ENCODE measurements around the gene STARD8. TPM values are rescaled to one million over a fixed set of nuclear protein-coding genes. Genes with fewer than 3 reads are reported as not detected.

Gene STARD8
- total RNA-seq, 1 experiment from 2014 or later, result not detected

DNA sequence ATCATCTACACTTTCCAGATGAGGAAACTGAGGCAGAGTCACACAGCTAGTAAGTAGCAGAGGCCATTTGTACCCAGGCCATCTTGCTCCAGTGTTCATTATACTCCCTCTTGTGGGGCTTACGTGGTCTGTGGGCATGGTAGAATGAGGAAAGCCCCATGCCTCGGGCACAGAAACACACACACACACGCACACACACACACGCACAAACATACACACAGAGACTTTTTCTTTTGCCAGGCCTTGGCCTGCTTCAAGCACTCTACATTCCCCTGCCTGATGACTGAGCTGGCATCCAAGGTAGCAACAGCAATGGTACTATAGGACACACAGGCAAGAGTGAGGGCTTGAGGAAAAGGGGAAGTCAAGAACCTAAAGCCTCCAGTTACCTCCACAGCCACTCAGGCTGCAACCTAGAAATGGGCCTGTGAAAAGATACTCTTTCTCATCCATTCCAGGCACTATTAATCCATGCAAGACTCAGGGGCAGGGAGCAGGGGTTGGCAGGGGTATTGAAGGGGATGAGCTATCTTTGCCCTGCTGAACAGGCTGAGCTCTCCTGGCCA is 43.6 kb downstream of the STARD8 start:
- no peak for DNase-seq
- TF ChIP-seq, protein P1, sequence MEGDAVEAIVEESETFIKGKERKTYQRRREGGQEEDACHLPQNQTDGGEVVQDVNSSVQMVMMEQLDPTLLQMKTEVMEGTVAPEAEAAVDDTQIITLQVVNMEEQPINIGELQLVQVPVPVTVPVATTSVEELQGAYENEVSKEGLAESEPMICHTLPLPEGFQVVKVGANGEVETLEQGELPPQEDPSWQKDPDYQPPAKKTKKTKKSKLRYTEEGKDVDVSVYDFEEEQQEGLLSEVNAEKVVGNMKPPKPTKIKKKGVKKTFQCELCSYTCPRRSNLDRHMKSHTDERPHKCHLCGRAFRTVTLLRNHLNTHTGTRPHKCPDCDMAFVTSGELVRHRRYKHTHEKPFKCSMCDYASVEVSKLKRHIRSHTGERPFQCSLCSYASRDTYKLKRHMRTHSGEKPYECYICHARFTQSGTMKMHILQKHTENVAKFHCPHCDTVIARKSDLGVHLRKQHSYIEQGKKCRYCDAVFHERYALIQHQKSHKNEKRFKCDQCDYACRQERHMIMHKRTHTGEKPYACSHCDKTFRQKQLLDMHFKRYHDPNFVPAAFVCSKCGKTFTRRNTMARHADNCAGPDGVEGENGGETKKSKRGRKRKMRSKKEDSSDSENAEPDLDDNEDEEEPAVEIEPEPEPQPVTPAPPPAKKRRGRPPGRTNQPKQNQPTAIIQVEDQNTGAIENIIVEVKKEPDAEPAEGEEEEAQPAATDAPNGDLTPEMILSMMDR (IDR thresholded peaks at IDR 0.05; ENCODE audit: insufficient read depth in 1 of 2, low read depth in 1 of 2, low read length in 1 of 2, severe bottlenecking in 1 of 2, unreplicated experiment in 1 of 2), result no peak
- intact Hi-C loops (cut with micrococcal nuclease; ENCODE audit: unreplicated experiment), result no loop called here
- Histone ChIP-seq H3K4me3 (ENCODE audit: low read depth, low read length) (no peak overlapping the region), H3K36me3 (ENCODE audit: control insufficient read depth, insufficient read depth, low read length) (no peaks in the 10 kb centered on the region), H3K9me3 (no peaks in the 10 kb centered on the region), H3K4me1 (no peaks in the 10 kb centered on the region), H3K27me3 (replicated peaks; ENCODE audit: control insufficient read depth, insufficient read depth, low read length) (no peaks in the 10 kb centered on the region)
- Mint-ChIP-seq H3K27ac (ENCODE audit: unreplicated experiment) (no peak overlapping the region), H3K4me3 (ENCODE audit: unreplicated experiment) (no peak overlapping the region), H3K9me3 (ENCODE audit: unreplicated experiment) (no peaks in the 10 kb centered on the region), H3K36me3 (ENCODE audit: insufficient read depth, unreplicated experiment) (no peaks in the 10 kb centered on the region), H3K4me1 (ENCODE audit: low read depth, unreplicated experiment) (no peaks in the 10 kb centered on the region), H3K27me3 (ENCODE audit: insufficient read depth, unreplicated experiment) (no peaks in the 10 kb centered on the region)
- CTCF ChIA-PET, result interaction anchor here (0.6 kb wide), 1 partner anchor 9 kb away, joined by 3 read pairs; no protein-coding TSS in a partner anchor
- POLR2A ChIA-PET, result no interaction called here
- no TSS peak for BruUV-seq (replicated peaks)

- Mint-ChIP-seq H3K4me3 (ENCODE audit: unreplicated experiment) (no peak overlapping the region), H3K27me3 (ENCODE audit: insufficient read depth, unreplicated experiment) (no peaks in the 10 kb centered on the region), H3K9me3 (ENCODE audit: unreplicated experiment) (no peaks in the 10 kb centered on the region), H3K27ac (ENCODE audit: unreplicated experiment) (no peak overlapping the region), H3K36me3 (ENCODE audit: insufficient read depth, unreplicated experiment) (no peaks in the 10 kb centered on the region), H3K4me1 (ENCODE audit: low read depth, unreplicated experiment) (no peaks in the 10 kb centered on the region)
- BruUV-seq (replicated peaks), result no TSS peak
- no peak overlapping the region for H3K4me3 ChIP-seq (ENCODE audit: low read depth, low read length)
- ChIA-PET POLR2A (no interaction called here), CTCF (interaction anchor here (0.6 kb wide), 1 partner anchor 10 kb away, joined by 3 read pairs; no protein-coding TSS in a partner anchor)
- no peak for DNase-seq
- no peaks in the 10 kb centered on the region for H3K36me3 ChIP-seq (ENCODE audit: control insufficient read depth, insufficient read depth, low read length)
- no peaks in the 10 kb centered on the region for H3K27me3 ChIP-seq (replicated peaks; ENCODE audit: control insufficient read depth, insufficient read depth, low read length)
- intact Hi-C loops (cut with micrococcal nuclease; ENCODE audit: unreplicated experiment), result no loop called here
- H3K9me3 ChIP-seq, result no peaks in the 10 kb centered on the region
- TF ChIP-seq, protein P1 (IDR thresholded peaks at IDR 0.05; ENCODE audit: insufficient read depth in 1 of 2, low read depth in 1 of 2, low read length in 1 of 2, severe bottlenecking in 1 of 2, unreplicated experiment in 1 of 2), result no peak
- H3K4me1 ChIP-seq, result no peaks in the 10 kb centered on the region
Measured at GRCh38 chrX:68691921-68692320, 44.5 kb downstream of the STARD8 start.

GRCh38 chrX:68692651-68693050 is 45.2 kb downstream of the STARD8 start:
- H3K36me3 ChIP-seq (ENCODE audit: control insufficient read depth, insufficient read depth, low read length), result no peaks in the 10 kb centered on the region
- Mint-ChIP-seq H3K27ac (ENCODE audit: unreplicated experiment) (no peak overlapping the region), H3K36me3 (ENCODE audit: insufficient read depth, unreplicated experiment) (no peaks in the 10 kb centered on the region), H3K27me3 (ENCODE audit: insufficient read depth, unreplicated experiment) (no peaks in the 10 kb centered on the region), H3K4me1 (ENCODE audit: low read depth, unreplicated experiment) (no peaks in the 10 kb centered on the region), H3K9me3 (ENCODE audit: unreplicated experiment) (no peaks in the 10 kb centered on the region), H3K4me3 (ENCODE audit: unreplicated experiment) (no peak overlapping the region)
- TF ChIP-seq, protein P1 (IDR thresholded peaks at IDR 0.05; ENCODE audit: insufficient read depth in 1 of 2, low read depth in 1 of 2, low read length in 1 of 2, severe bottlenecking in 1 of 2, unreplicated experiment in 1 of 2), result no peak
- no peaks in the 10 kb centered on the region for H3K27me3 ChIP-seq (replicated peaks; ENCODE audit: control insufficient read depth, insufficient read depth, low read length)
- no peaks in the 10 kb centered on the region for H3K4me1 ChIP-seq
- H3K9me3 ChIP-seq, result no peaks in the 10 kb centered on the region
- POLR2A ChIA-PET, result no interaction called here
- intact Hi-C loops (cut with micrococcal nuclease; ENCODE audit: unreplicated experiment), result no loop called here
- H3K4me3 ChIP-seq (ENCODE audit: low read depth, low read length), result no peak overlapping the region
- BruUV-seq (replicated peaks), result no TSS peak
- DNase-seq, result no peak
- CTCF ChIA-PET, result no interaction called here

Measured in Caco-2 (cell line).